K562 (cell line): ENCODE data around the gene YPEL3. TPM values are rescaled to one million over a fixed set of nuclear protein-coding genes. Genes with fewer than 3 reads are reported as not detected.

Experiments used
- CBX3 ChIP-seq, 2 experiments: IDR thresholded peaks; 1 replicate in 1 of 2; 2 replicates in 1 of 2; pipeline ENCODE4 v1.6.1; 2012; ENCODE audit warnings: inconsistent platforms in 2 of 2, low read length in 2 of 2, borderline replicate concordance in 1 of 2, control low read depth in 1 of 2
- CHD1 ChIP-seq: fragments of 200-600 bp; sonication (generic); IDR thresholded peaks from one replicate; pipeline ENCODE4 v1.6.1; 2012; ENCODE audit warnings: mild to moderate bottlenecking, moderate library complexity, low read length, inconsistent platforms
- DMBX1 ChIP-seq: fragments of 250-450 bp; sonication (Bioruptor Pico); IDR thresholded peaks from 2 replicates; pipeline ENCODE4 v1.8.0; 2022; ENCODE audit warnings: inconsistent platforms, mild to moderate bottlenecking, moderate library complexity, borderline replicate concordance
- E4F1 ChIP-seq: fragments of 250-450 bp; sonication (Bioruptor Pico); IDR thresholded peaks from 2 replicates; pipeline ENCODE4 v1.5.0; 2021; ENCODE audit warnings: mild to moderate bottlenecking, borderline replicate concordance
- FIP1L1 ChIP-seq: fragments of 200-400 bp; formaldehyde crosslinking; IDR thresholded peaks from 2 replicates; pipeline ENCODE4 v1.6.1; 2018; ENCODE audit warnings: mild to moderate bottlenecking, low read depth, low read length; ENCODE audit not compliant: poor library complexity, severe bottlenecking
- FOXK1 ChIP-seq: sonication (generic); formaldehyde crosslinking; IDR thresholded peaks from 2 replicates; pipeline ENCODE4 v1.8.0; 2022; ENCODE audit warnings: missing genetic modification reagents, mild to moderate bottlenecking, borderline replicate concordance
- HDAC6 ChIP-seq: IDR thresholded peaks from 2 replicates; pipeline ENCODE4 v1.6.1; 2012; ENCODE audit warnings: low read depth, mild to moderate bottlenecking, control low read depth, inconsistent platforms, low read length, moderate library complexity
- HMG20A ChIP-seq: fragments of 450-650 bp; formaldehyde crosslinking; conservative IDR thresholded peaks from 2 replicates; pipeline ENCODE4 v1.4.0; 2020; ENCODE audit warnings: mild to moderate bottlenecking, mixed read lengths
- NR2C1 ChIP-seq, 2 experiments: fragments of 450-650 bp; IDR thresholded peaks; 2 replicates each; pipeline ENCODE4 v1.6.1; 2017; ENCODE audit warnings: mild to moderate bottlenecking in 2 of 2, antibody characterized with exemption in 1 of 2, inconsistent platforms in 1 of 2, missing compliant biosample characterization in 1 of 2, missing genetic modification characterization in 1 of 2
- SMARCC2 ChIP-seq: fragments of 450-650 bp; IDR thresholded peaks from 2 replicates; pipeline ENCODE4 v1.6.1; 2017; ENCODE audit warnings: antibody characterized with exemption, moderate library complexity, mild to moderate bottlenecking, low read depth
- SMARCE1 ChIP-seq: fragments of 450-650 bp; IDR thresholded peaks from 2 replicates; pipeline ENCODE4 v1.7.1; 2016; ENCODE audit warnings: mild to moderate bottlenecking
- ZNF408 ChIP-seq: fragments of 250-450 bp; sonication (Bioruptor Pico); IDR thresholded peaks from 2 replicates; pipeline ENCODE4 v1.4.0; 2020; ENCODE audit warnings: low read depth, mild to moderate bottlenecking, moderate library complexity
- polyA plus RNA-seq, 8 experiments: library from polyadenylated mRNA; depleted of rRNA in 4 of 8; stranded (reverse) in 5 of 8; unstranded in 3 of 8; fragments of >200 nt; fragmentation: Nextera tagmentation in 2 of 8; fragmentation: Illumina TruSeq in 1 of 8; extraction: Ambion mirVana in 2 of 8; extraction: Trizol in 1 of 8; gene quantifications; 2 replicates each; pipeline versions ENCODE4 v1.2.1 to v1.2.3, GENCODE V29; 2011 to 2014; ENCODE audit warnings: inconsistent platforms in 1 of 8, missing spikeins in 1 of 8
- total RNA-seq, 7 experiments: library from RNA; depleted of rRNA in 6 of 7; stranded (reverse); fragments of >200 nt in 6 of 7; fragmentation: Illumina TruSeq in 2 of 7; extraction: Trizol in 2 of 7; gene quantifications; 2 replicates each; pipeline versions ENCODE4 v1.2.1 to v1.2.3, GENCODE V29; 2011 to 2021; ENCODE audit warnings: low replicate concordance in 1 of 7
- TF ChIP-seq, protein P1 (sequence below), 3 experiments: fragments of 200-800 bp in 1 of 3; fragments of 250-450 bp in 1 of 3; fragments of 450-650 bp in 1 of 3; sonication (Bioruptor Pico) in 1 of 3; sonication (Bioruptor generic) in 1 of 3; formaldehyde crosslinking in 1 of 3; IDR thresholded peaks; 2 replicates each; pipeline versions ENCODE4 v1.6.1 to v1.8.0; 2016 to 2022; ENCODE audit warnings: mild to moderate bottlenecking in 2 of 3, missing genetic modification characterization in 2 of 3, missing compliant biosample characterization in 1 of 3, moderate library complexity in 1 of 3

Gene YPEL3
- total and polyA plus RNA-seq, 9 of the 15 experiments (the other 6 are each of a cell fraction or from before 2014, with no cell fraction given), result 0.41 to 15.0 (median 2.9) TPM

DNA sequence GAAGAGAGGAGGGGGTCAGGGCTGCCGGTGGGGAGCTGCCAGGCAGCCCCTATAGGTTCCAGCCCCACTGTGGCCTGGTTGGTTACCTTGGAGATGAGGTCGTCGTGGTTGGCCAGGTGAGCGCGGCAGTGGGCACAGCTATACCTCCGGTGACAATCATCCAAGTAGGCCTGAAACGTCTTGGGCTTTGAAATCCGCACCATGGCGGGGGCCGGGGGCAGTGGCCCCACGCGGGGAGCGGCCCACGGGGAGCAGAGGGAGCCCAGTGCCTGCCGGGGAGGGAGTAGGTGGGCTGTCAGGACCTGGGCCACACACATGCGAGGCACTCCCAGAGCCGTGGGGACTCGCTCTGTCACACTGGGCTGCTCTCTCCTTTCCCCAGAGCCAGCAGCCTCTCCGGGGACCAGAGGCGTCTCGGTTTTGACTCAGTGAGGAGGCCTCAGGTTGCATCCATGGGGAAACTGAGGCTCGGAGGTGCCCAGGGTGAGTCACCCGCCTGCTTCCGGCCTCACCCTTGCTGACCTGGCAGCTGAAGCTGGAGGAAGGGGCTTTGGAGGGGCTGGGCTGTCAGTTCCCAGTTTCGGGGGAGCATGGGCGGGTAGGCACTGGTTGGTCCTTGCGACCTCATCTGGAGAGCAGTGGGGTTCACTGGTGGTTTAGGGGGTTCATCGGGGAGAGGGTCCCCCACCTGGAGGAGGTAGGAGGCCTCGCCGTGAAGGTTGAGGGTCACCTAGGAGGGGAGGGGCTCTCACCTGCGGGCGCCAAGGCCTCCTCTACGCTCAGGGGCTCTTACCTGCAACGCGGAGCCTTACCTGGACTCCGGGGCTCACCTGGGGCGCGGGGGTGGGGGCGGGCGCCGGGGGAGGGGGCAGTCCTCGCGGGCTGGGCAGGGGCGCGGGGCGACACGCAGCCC lies 591 bp downstream of the YPEL3 start (continued):
- no peak for TF ChIP-seq CBX3 (IDR thresholded peaks at IDR 0.05; ENCODE audit: borderline replicate concordance in 1 of 2, low read length in 2 of 2)
- TF ChIP-seq HMG20A (CRISPR knock-in tag), result no peak
- no peak for TF ChIP-seq E4F1
- peak; percentile 4 for TF ChIP-seq FIP1L1
- TF ChIP-seq NR2C1 (IDR thresholded peaks at IDR 0.05), result no peak
- TF ChIP-seq NR2C1 (tag; IDR thresholded peaks at IDR 0.05), result no peak
- TF ChIP-seq SMARCE1, result no peak
- TF ChIP-seq ZNF408 (CRISPR knock-in tag), result no peak
- no peak for TF ChIP-seq CHD1
- TF ChIP-seq SMARCC2, result no peak
- no peak for TF ChIP-seq DMBX1
- no peak for TF ChIP-seq HDAC6
- TF ChIP-seq, protein P1, sequence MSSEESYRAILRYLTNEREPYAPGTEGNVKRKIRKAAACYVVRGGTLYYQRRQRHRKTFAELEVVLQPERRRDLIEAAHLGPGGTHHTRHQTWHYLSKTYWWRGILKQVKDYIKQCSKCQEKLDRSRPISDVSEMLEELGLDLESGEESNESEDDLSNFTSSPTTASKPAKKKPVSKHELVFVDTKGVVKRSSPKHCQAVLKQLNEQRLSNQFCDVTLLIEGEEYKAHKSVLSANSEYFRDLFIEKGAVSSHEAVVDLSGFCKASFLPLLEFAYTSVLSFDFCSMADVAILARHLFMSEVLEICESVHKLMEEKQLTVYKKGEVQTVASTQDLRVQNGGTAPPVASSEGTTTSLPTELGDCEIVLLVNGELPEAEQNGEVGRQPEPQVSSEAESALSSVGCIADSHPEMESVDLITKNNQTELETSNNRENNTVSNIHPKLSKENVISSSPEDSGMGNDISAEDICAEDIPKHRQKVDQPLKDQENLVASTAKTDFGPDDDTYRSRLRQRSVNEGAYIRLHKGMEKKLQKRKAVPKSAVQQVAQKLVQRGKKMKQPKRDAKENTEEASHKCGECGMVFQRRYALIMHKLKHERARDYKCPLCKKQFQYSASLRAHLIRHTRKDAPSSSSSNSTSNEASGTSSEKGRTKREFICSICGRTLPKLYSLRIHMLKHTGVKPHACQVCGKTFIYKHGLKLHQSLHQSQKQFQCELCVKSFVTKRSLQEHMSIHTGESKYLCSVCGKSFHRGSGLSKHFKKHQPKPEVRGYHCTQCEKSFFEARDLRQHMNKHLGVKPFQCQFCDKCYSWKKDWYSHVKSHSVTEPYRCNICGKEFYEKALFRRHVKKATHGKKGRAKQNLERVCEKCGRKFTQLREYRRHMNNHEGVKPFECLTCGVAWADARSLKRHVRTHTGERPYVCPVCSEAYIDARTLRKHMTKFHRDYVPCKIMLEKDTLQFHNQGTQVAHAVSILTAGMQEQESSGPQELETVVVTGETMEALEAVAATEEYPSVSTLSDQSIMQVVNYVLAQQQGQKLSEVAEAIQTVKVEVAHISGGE (CRISPR knock-in tag; IDR thresholded peaks at IDR 0.05), result 0 out of 6 replicates have a peak, but pooled peaks of 1 of the 3 experiments have one; percentile 17
- TF ChIP-seq FOXK1 (CRISPR knock-in tag), result no peak
